ENCODE results near the gene TRERF1.

GRCh38 chr6:42318480-42318879, 133.2 kb downstream of the TRERF1 start:
- TF ChIP-seq POLR2AphosphoS5 (IDR thresholded peaks at IDR 0.05; ENCODE audit: borderline replicate concordance, low read depth, low read length), result no peak
- TF ChIP-seq FOXP2 (optimal IDR thresholded peaks at IDR 0.05; ENCODE audit: control extremely low read depth, extremely low read length, insufficient read depth), result no peak

Measured in SK-N-MC (cell line).